Right renal cortex interstitium (tissue), 3 donors: ENCODE measurements around the gene B4GALT2. TPM values are rescaled to one million over a fixed set of nuclear protein-coding genes. Genes with fewer than 3 reads are reported as not detected.

ENCODE experiments used
- polyA plus RNA-seq, 3 donors: library from polyadenylated mRNA; unstranded; fragments of 120-200 nt; gene quantifications; one replicate each; pipeline ENCODE4 v1.2.1, GENCODE V29; 2013; ENCODE audit not compliant: insufficient read length in 3 of 3

Gene B4GALT2
- polyA plus RNA-seq, 3 donors = 34.6 to 39.8 (median 37.2) TPM

Other genes with a start within 250 kb of the B4GALT2 start
- gene ARTN, start 45.4 kb upstream of the B4GALT2 start, polyA plus RNA-seq = 1 to 10 TPM; 1.7 to 1.9 (median 1.7) TPM
- 10 to 100 TPM; 33.6 to 36.0 (median 35.6) TPM for gene IPO13, start 32.3 kb upstream of the B4GALT2 start, polyA plus RNA-seq
- 10 to 100 TPM; 21.5 to 22.3 (median 21.9) TPM for gene DPH2, start 9.2 kb upstream of the B4GALT2 start, polyA plus RNA-seq
- gene ATP6V0B, start 4.2 kb upstream of the B4GALT2 start, polyA plus RNA-seq = 100 to 1,000 TPM; 134 to 150 (median 144) TPM
- 10 to 100 TPM; 14.4 to 15.8 (median 14.6) TPM for gene CCDC24, start 12.4 kb downstream of the B4GALT2 start, polyA plus RNA-seq
- gene SLC6A9, start 52.3 kb downstream of the B4GALT2 start, polyA plus RNA-seq = 1 to 10 TPM; 5.4 to 6.3 (median 6.1) TPM
- gene KLF17, start 139.6 kb downstream of the B4GALT2 start, polyA plus RNA-seq = not detected
- gene KLF18, start 162.4 kb downstream of the B4GALT2 start, polyA plus RNA-seq = not detected
- 10 to 100 TPM; 52.6 to 57.5 (median 53.2) TPM for gene DMAP1, start 234.3 kb downstream of the B4GALT2 start, polyA plus RNA-seq